ENCODE results near the gene ILK. TPM values are rescaled to one million over a fixed set of nuclear protein-coding genes. Genes with fewer than 3 reads are reported as not detected.
A peak's percentile ranks its signal among the peaks of the same experiment; 100 is the strongest.

Gene ILK
- total RNA-seq, 4 donors from 2014 or later = 481 to 652 (median 606) TPM

- intact Hi-C loops (cut with DNase I) = no loop called here
- H3K9me3 ChIP-seq = no peaks in the 10 kb centered on the region
- H3K4me1 ChIP-seq = peaks cover 16 to 30% (median 27%) of the 10 kb centered on the region in 4 donors
- H3K27ac ChIP-seq (replicated peaks in 1 of 4) = peak within 1 kb of the TSS; percentile 86 to 98 (median 92)
- WGBS = 2% methylated on average over 15 of the region's 16 CpGs
- H3K27me3 ChIP-seq = no peaks in the 10 kb centered on the region
- peak; percentile 34 for TF ChIP-seq POLR2A (IDR thresholded peaks at IDR 0.05; ENCODE audit: low read depth)
- no peak for TF ChIP-seq EP300 (IDR thresholded peaks at IDR 0.05)
- TF ChIP-seq POLR2AphosphoS5 (IDR thresholded peaks at IDR 0.05) = peak; percentile 96 to 99
- TF ChIP-seq CTCF (IDR thresholded peaks at IDR 0.05) = peak in 1 of 3 experiments; percentile 8
- H3K4me3 ChIP-seq = peak within 1 kb of the TSS; percentile 62 to 88 (median 84)
- H3K36me3 ChIP-seq = peaks cover 0 to 49% (median 43%) of the 10 kb centered on the region in 4 donors
- DNase-seq (ENCODE audit: extremely low spot score) = peak; percentile 100
Measured at GRCh38 chr11:6619004-6619745, 15.6 kb downstream of the ILK start, which contains the start of gene TPP1. TSS of gene TPP1 (minus strand) at chr11:6619422. CDS start at chr11:6619400, 22 bp downstream.

GRCh38 chr11:6620636-6621035 is 17.1 kb downstream of the ILK start:
- intact Hi-C loops (cut with DNase I) = no loop called here
- DNase-seq (ENCODE audit: extremely low spot score) = no peak
- Histone ChIP-seq H3K36me3 (peaks cover 0 to 49% (median 43%) of the 10 kb centered on the region in 4 donors), H3K27ac (replicated peaks in 1 of 4) (no peak overlapping the region), H3K4me1 (peaks cover 16 to 30% (median 27%) of the 10 kb centered on the region in 4 donors), H3K4me3 (no peak overlapping the region), H3K9me3 (no peaks in the 10 kb centered on the region), H3K27me3 (no peaks in the 10 kb centered on the region)
- no peak for TF ChIP-seq POLR2AphosphoS5 (IDR thresholded peaks at IDR 0.05)
- TF ChIP-seq CTCF (IDR thresholded peaks at IDR 0.05) = no peak
- no peak for TF ChIP-seq POLR2A (IDR thresholded peaks at IDR 0.05; ENCODE audit: low read depth)
- no peak for TF ChIP-seq EP300 (IDR thresholded peaks at IDR 0.05)
- 91% methylated on average over 1 of the region's 1 CpG for WGBS

GRCh38 chr11:6621711-6622211 is 18.2 kb downstream of the ILK start:
- Histone ChIP-seq H3K4me3 (no peak overlapping the region), H3K4me1 (peaks cover 16 to 29% (median 27%) of the 10 kb centered on the region in 4 donors), H3K27me3 (no peaks in the 10 kb centered on the region), H3K9me3 (no peaks in the 10 kb centered on the region), H3K36me3 (peaks cover 0 to 49% (median 43%) of the 10 kb centered on the region in 4 donors), H3K27ac (replicated peaks in 1 of 4) (no peak overlapping the region)
- DNase-seq (ENCODE audit: extremely low spot score) = no peak
- intact Hi-C loops (cut with DNase I) = no loop called here
- TF ChIP-seq CTCF (IDR thresholded peaks at IDR 0.05) (no peak), EP300 (IDR thresholded peaks at IDR 0.05) (no peak), POLR2AphosphoS5 (IDR thresholded peaks at IDR 0.05) (no peak), POLR2A (IDR thresholded peaks at IDR 0.05; ENCODE audit: low read depth) (no peak)
- 93% methylated on average over 3 of the region's 16 CpGs for WGBS

GRCh38 chr11:6622261-6623171 is 18.9 kb downstream of the ILK start:
- Histone ChIP-seq H3K27ac (replicated peaks in 1 of 4) (no peak overlapping the region), H3K9me3 (no peaks in the 10 kb centered on the region), H3K27me3 (no peaks in the 10 kb centered on the region), H3K4me1 (peaks cover 16 to 26% (median 19%) of the 10 kb centered on the region in 4 donors), H3K4me3 (no peak overlapping the region), H3K36me3 (peaks cover 0 to 55% (median 46%) of the 10 kb centered on the region in 4 donors)
- intact Hi-C loops (cut with DNase I) = no loop called here
- 88% methylated on average over 18 of the region's 24 CpGs for WGBS
- no peak for DNase-seq (ENCODE audit: extremely low spot score)
- TF ChIP-seq CTCF (IDR thresholded peaks at IDR 0.05) (no peak), POLR2A (IDR thresholded peaks at IDR 0.05; ENCODE audit: low read depth) (no peak), POLR2AphosphoS5 (IDR thresholded peaks at IDR 0.05) (no peak), EP300 (IDR thresholded peaks at IDR 0.05) (no peak)

Measured in esophagus muscularis mucosa (tissue), 4 donors.